IMR-90 (cell line): ENCODE measurements around the gene AP5B1. TPM values are rescaled to one million over a fixed set of nuclear protein-coding genes. Genes with fewer than 3 reads are reported as not detected.
A peak's percentile ranks its signal among the peaks of the same experiment; 100 is the strongest.

Experiments
- ATAC-seq: fragments of 200-7000 bp; cut with Tn5 transposase; 2 replicates; pipeline ENCODE4 v1.9.1; 2020; ENCODE audit warnings: low read depth, mild to moderate bottlenecking, moderate library complexity
- BruUV-seq: library from RNA; stranded (reverse); fragments of 400-500 nt; replicated peaks from 2 replicates; lab custom pipeline; 2021; lab: Mats Ljungman, UMichigan
- CTCF ChIA-PET: fragments of 300-600 bp; formaldehyde crosslinking; extraction: SDS; loops from one replicate; lab custom pipeline; 2021; ENCODE audit warnings: antibody characterized with exemption; lab: Yijun Ruan, JAX
- POLR2A ChIA-PET: fragments of 300-600 bp; sonication (Branson Sonifier 250); formaldehyde crosslinking; loops from one replicate; lab custom pipeline; 2022; ENCODE audit warnings: antibody characterized with exemption; ENCODE audit not compliant: unreplicated experiment; lab: Charles Lee
- DNase-seq: peaks from one replicate; pipeline ENCODE4 v3.0.0; 2013
- H2AFZ ChIP-seq: replicated peaks from 2 replicates; pipeline ENCODE3; 2013; ENCODE audit warnings: low read length, mild to moderate bottlenecking; ENCODE audit not compliant: poor library complexity
- H2AK5ac ChIP-seq: 2 replicates; pipeline ENCODE4 v1.6.1; 2013; ENCODE audit warnings: low read depth, low read length, inconsistent platforms
- H2AK9ac ChIP-seq: replicated peaks from 2 replicates; pipeline ENCODE3; 2013; ENCODE audit warnings: mild to moderate bottlenecking, low read depth, low read length, moderate library complexity; ENCODE audit not compliant: poor library complexity
- H2BK120ac ChIP-seq: 2 replicates; pipeline ENCODE4 v1.6.1; 2013; ENCODE audit warnings: low read depth, low read length, inconsistent platforms
- H2BK15ac ChIP-seq: 3 replicates; pipeline ENCODE4 v1.6.1; 2013; ENCODE audit warnings: low read depth, low read length, inconsistent platforms
- H2BK20ac ChIP-seq: 2 replicates; pipeline ENCODE4 v1.6.1; 2013; ENCODE audit warnings: low read depth, mild to moderate bottlenecking, inconsistent platforms, low read length, moderate library complexity
- H2BK5ac ChIP-seq: 2 replicates; pipeline ENCODE4 v1.6.1; 2013; ENCODE audit warnings: mild to moderate bottlenecking, low read depth, low read length, inconsistent platforms; ENCODE audit not compliant: poor library complexity, severe bottlenecking
- H3K14ac ChIP-seq: replicated peaks from 2 replicates; pipeline ENCODE4 v1.6.1; 2013; ENCODE audit warnings: low read depth, low read length, inconsistent platforms
- H3K18ac ChIP-seq: 2 replicates; pipeline ENCODE4 v1.6.1; 2013; ENCODE audit warnings: low read depth, low read length, control low read depth
- H3K23ac ChIP-seq: 2 replicates; pipeline ENCODE4 v1.6.1; 2013; ENCODE audit warnings: low read depth, low read length, inconsistent platforms
- H3K27ac ChIP-seq: 2 replicates; pipeline ENCODE4 v1.5.1; 2013; ENCODE audit warnings: mild to moderate bottlenecking, control low read depth, low read length; ENCODE audit not compliant: insufficient read depth
- H3K27me3 ChIP-seq: 2 replicates; pipeline ENCODE4 v1.6.1; 2013; ENCODE audit warnings: low read length; ENCODE audit not compliant: control insufficient read depth, insufficient read depth
- H3K36me3 ChIP-seq: 2 replicates; pipeline ENCODE4 v1.6.1; 2013; ENCODE audit warnings: low read length, mixed read lengths; ENCODE audit not compliant: control insufficient read depth, insufficient read depth
- H3K4ac ChIP-seq: 2 replicates; pipeline ENCODE4 v1.6.1; 2013; ENCODE audit warnings: low read depth, low read length, inconsistent platforms
- H3K4me1 ChIP-seq: 2 replicates; pipeline ENCODE4 v1.6.1; 2013; ENCODE audit warnings: low read length, mixed read lengths; ENCODE audit not compliant: control insufficient read depth, insufficient read depth
- H3K4me2 ChIP-seq: 2 replicates; pipeline ENCODE4 v1.6.1; 2013; ENCODE audit warnings: low read depth, mild to moderate bottlenecking, control low read depth, low read length, moderate library complexity
- H3K4me3 ChIP-seq: 2 replicates; pipeline ENCODE4 v1.5.1; 2013; ENCODE audit warnings: low read depth, mild to moderate bottlenecking, control low read depth, low read length, moderate library complexity; ENCODE audit not compliant: insufficient read depth
- H3K56ac ChIP-seq: 2 replicates; pipeline ENCODE4 v1.6.1; 2013; ENCODE audit warnings: low read length, inconsistent platforms; ENCODE audit not compliant: insufficient read depth; ENCODE audit errors: extremely low read depth
- H3K79me1 ChIP-seq, 2 experiments: 2 replicates each; pipeline ENCODE4 v1.6.1; 2013; ENCODE audit warnings: low read length in 2 of 2, inconsistent platforms in 1 of 2, low read depth in 1 of 2
- H3K9ac ChIP-seq: 2 replicates; pipeline ENCODE4 v1.6.1; 2013; ENCODE audit warnings: low read depth, low read length, control low read depth
- H3K9me1 ChIP-seq: 2 replicates; pipeline ENCODE4 v1.6.1; 2013; ENCODE audit warnings: low read length, inconsistent platforms; ENCODE audit not compliant: insufficient read depth
- H3K9me3 ChIP-seq: 2 replicates; pipeline ENCODE4 v1.6.1; 2013; ENCODE audit warnings: low read length; ENCODE audit not compliant: control insufficient read depth, insufficient read depth
- H4K20me1 ChIP-seq: 2 replicates; pipeline ENCODE4 v1.6.1; 2013; ENCODE audit warnings: low read length, inconsistent platforms; ENCODE audit not compliant: insufficient read depth
- H4K5ac ChIP-seq: 2 replicates; pipeline ENCODE4 v1.6.1; 2013; ENCODE audit warnings: mild to moderate bottlenecking, low read depth, low read length, control low read depth
- H4K8ac ChIP-seq, 2 experiments: 2 replicates each; pipeline ENCODE4 v1.6.1; 2013; ENCODE audit warnings: low read depth in 2 of 2, low read length in 2 of 2, control low read depth in 1 of 2, inconsistent platforms in 1 of 2
- H4K91ac ChIP-seq: 2 replicates; pipeline ENCODE4 v1.6.1; 2013; ENCODE audit warnings: low read depth, low read length, inconsistent platforms; ENCODE audit not compliant: insufficient read depth
- BHLHE40 ChIP-seq: fragments of 150-350 bp; IDR thresholded peaks from 2 replicates; pipeline ENCODE4 v1.6.1; 2016; ENCODE audit warnings: mild to moderate bottlenecking, low read depth, low read length
- CEBPB ChIP-seq: IDR thresholded peaks from 2 replicates; pipeline ENCODE4 v1.6.1; 2012; ENCODE audit warnings: low read depth, low read length, improper control_type of control experiment
- CTCF ChIP-seq: conservative IDR thresholded peaks from 2 replicates; pipeline ENCODE4 v1.5.1; 2012; ENCODE audit warnings: mild to moderate bottlenecking, low read depth, low read length, improper control_type of control experiment
- FOS ChIP-seq: fragments of 150-350 bp; IDR thresholded peaks from 2 replicates; pipeline ENCODE4 v1.6.1; 2016; ENCODE audit warnings: low read depth, low read length
- WGBS, 2 experiments: methylation state at CpG; one replicate each; pipeline versions ENCODE4 v1.1.5 to v1.1.7; 2013; ENCODE audit warnings: missing lambda C conversion rate in 2 of 2; ENCODE audit not compliant: insufficient read length in 1 of 2; ENCODE audit errors: extremely low coverage in 2 of 2; 5-methylcytosine and 5-hydroxymethylcytosine counted together
- dilution Hi-C: fragments of 300-500 bp; cut with HindIII; formaldehyde crosslinking; loops from one replicate; pipeline ENCODE4 v1.14.3; 2018; ENCODE audit warnings: low sequenced_read_pairs; ENCODE audit not compliant: unreplicated experiment
- in situ Hi-C: fragments of 300-500 bp; cut with MboI; formaldehyde crosslinking; loops from 3 replicates; pipeline ENCODE4 v1.14.3; 2019; ENCODE audit warnings: low sequenced_read_pairs, inconsistent platforms, mixed read lengths
- intact Hi-C: fragments of 100-400 bp; cut with micrococcal nuclease; formaldehyde crosslinking; loops from 2 replicates; pipeline ENCODE4 v1.10.0; 2022
- polyA plus RNA-seq, 3 experiments: library from polyadenylated mRNA; depleted of rRNA; stranded (reverse); fragments of >200 nt; gene quantifications; 2 replicates each; pipeline ENCODE4 v1.2.3, GENCODE V29; 2012; ENCODE audit warnings: low replicate concordance in 1 of 3
- total RNA-seq: library from RNA; depleted of rRNA; stranded (reverse); fragments of >200 nt; gene quantifications from 2 replicates; pipeline ENCODE4 v1.2.3, GENCODE V29; 2012
- TF ChIP-seq, protein P1 (sequence below): fragments of 150-350 bp; IDR thresholded peaks from 2 replicates; pipeline ENCODE4 v1.6.1; 2017; ENCODE audit warnings: mild to moderate bottlenecking, antibody characterized with exemption, low read length, low read depth

The AP5B1 gene
- total and polyA plus RNA-seq, 2 of the 4 experiments (the other 2 are of a cell fraction) = 2.5 to 5.0 TPM

DNA sequence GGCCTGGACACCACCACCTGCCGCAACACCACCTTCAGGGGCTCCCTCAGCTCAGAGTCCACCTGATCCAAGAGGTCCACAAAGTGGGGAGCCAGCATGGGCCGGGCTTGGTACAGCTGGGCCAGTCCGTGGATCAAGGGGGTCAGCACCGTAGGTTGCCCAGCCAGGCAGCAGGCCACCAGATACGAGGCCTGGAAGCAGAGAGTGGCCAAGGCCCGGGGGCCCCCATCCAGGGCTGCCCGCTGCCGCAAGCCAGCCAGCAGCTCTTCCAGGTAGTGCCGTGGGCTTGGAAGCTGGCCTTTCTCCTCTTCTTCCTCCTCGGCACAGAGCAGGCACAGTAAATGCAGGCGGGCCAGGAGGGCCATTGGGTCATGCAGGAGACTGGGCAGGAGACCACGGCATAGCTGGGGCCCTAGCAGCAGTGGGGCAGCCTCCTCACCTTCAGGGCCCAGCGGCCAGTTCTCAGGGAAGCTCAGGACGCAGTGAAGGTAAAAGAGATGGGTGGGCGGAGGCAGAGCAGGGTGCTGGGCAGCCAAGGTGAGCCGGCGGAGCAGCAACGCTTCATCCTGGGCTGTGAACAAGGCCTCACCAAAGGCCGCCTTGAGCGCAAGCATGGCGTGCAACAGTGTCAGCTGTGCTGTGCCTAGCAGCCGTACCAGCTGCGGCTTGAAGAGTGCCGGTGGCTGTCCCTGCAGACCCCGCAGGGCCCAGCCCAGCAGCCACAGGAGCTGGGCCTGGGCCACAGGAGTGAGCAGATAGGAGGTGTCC, 1.7 kb downstream of the AP5B1 start:
- no peak overlapping the region for H3K56ac ChIP-seq
- BruUV-seq = no TSS peak
- H2BK15ac ChIP-seq = no peak overlapping the region
- no peak overlapping the region for H2BK5ac ChIP-seq
- 97% methylated on average over 19 of the region's 25 CpGs; no CpG with 5 or more reads in 1 of the 2 experiments for WGBS, 2 experiments
- no peak overlapping the region for H3K23ac ChIP-seq
- H3K18ac ChIP-seq = no peak overlapping the region
- DNase-seq = no peak
- H3K27ac ChIP-seq = no peak overlapping the region
- peak overlapping the region; percentile 75; the same call in 1 of the 2 replicates for H2AK5ac ChIP-seq
- intact Hi-C loops = no loop called here
- ATAC-seq = no peak
- no peak overlapping the region for H2BK20ac ChIP-seq
- no peak overlapping the region for H2BK120ac ChIP-seq
- H3K9me1 ChIP-seq = peaks cover 10% of the 10 kb centered on the region
- H4K91ac ChIP-seq = no peak overlapping the region
- in situ Hi-C loops = no loop called here
- no peak overlapping the region for H4K5ac ChIP-seq
- no peak overlapping the region; the same call in 1 of the 2 replicates for H3K9ac ChIP-seq
- dilution Hi-C loops = no loop called here
- H3K4me2 ChIP-seq = peak overlapping the region; percentile 4; the same call in 1 of the 2 replicates
- POLR2A ChIA-PET = interaction anchor here (0.6 kb wide), 2 partner anchors 79 to 205 kb away, joined by 3 read pairs; no protein-coding TSS in a partner anchor
- CTCF ChIA-PET = interaction anchor here (0.6 to 1.5 kb wide), 7 partner anchors 12 to 106 kb away, joined by 3 to 10 read pairs (median 3); partner anchors contain the start of genes KAT5 and RNASEH2C
- H3K27me3 ChIP-seq = peaks cover 12% of the 10 kb centered on the region; the same call in 1 of the 2 replicates
- H2AFZ ChIP-seq = peak overlapping the region; percentile 34
- H3K4me3 ChIP-seq = no peak overlapping the region
- no peak overlapping the region for H4K8ac ChIP-seq
- H3K14ac ChIP-seq = no peak overlapping the region; the same call in 1 of the 2 replicates
- peaks cover 22 to 51% of the 10 kb centered on the region in 2 experiments for H3K79me1 ChIP-seq
- peaks cover 25% of the 10 kb centered on the region for H4K20me1 ChIP-seq
- TF ChIP-seq, protein P1, sequence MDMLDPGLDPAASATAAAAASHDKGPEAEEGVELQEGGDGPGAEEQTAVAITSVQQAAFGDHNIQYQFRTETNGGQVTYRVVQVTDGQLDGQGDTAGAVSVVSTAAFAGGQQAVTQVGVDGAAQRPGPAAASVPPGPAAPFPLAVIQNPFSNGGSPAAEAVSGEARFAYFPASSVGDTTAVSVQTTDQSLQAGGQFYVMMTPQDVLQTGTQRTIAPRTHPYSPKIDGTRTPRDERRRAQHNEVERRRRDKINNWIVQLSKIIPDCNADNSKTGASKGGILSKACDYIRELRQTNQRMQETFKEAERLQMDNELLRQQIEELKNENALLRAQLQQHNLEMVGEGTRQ = no peak
- no peak for TF ChIP-seq CEBPB
- TF ChIP-seq CTCF = no peak
- no peak for TF ChIP-seq FOS
- no peak for TF ChIP-seq BHLHE40
- peaks cover 21% of the 10 kb centered on the region; the same call in 1 of the 2 replicates for H3K36me3 ChIP-seq
- H3K4me1 ChIP-seq = peaks cover 3% of the 10 kb centered on the region; the same call in 1 of the 2 replicates
- no peaks in the 10 kb centered on the region for H3K9me3 ChIP-seq
- H2AK9ac ChIP-seq = peak overlapping the region; percentile 50
- no peak overlapping the region for H3K4ac ChIP-seq
